Adrenal gland (tissue), 12 donors: ENCODE data around the gene ADGRB2. TPM values are rescaled to one million over a fixed set of nuclear protein-coding genes. Genes with fewer than 3 reads are reported as not detected.
"Not testable (repeated sequence)": the region's sequence is repeated elsewhere in the genome, so short reads cannot be mapped to it uniquely, and the experiment has no call there.

ENCODE experiments used
- DNase-seq, 7 donors: peaks; one replicate each; pipeline ENCODE4 v3.0.0-alpha.2; 2019 to 2020
- H3K27ac ChIP-seq, 5 donors: fragments of 200-600 bp; sonication (generic) in 4 of 5; 1 replicate in 3 of 5; 2 replicates in 2 of 5; pipeline versions ENCODE4 v1.5.1 to v1.8.0; 2016 to 2020; ENCODE audit warnings: mild to moderate bottlenecking in 1 of 5
- H3K27me3 ChIP-seq: fragments of 200-600 bp; 2 replicates; pipeline ENCODE4 v1.8.0; 2021
- H3K36me3 ChIP-seq, 2 donors: fragments of 200-600 bp; replicated peaks in 1 of 2; 1 replicate in 1 of 2; 2 replicates in 1 of 2; pipeline versions ENCODE4 v1.5.1 to v1.8.0; 2018 to 2022
- H3K4me1 ChIP-seq, 2 donors: fragments of 200-600 bp; replicated peaks in 1 of 2; 1 replicate in 1 of 2; 2 replicates in 1 of 2; pipeline versions ENCODE4 v1.5.1 to v1.8.0; 2018 to 2021
- H3K4me3 ChIP-seq, 4 donors: fragments of 200-600 bp; sonication (generic) in 3 of 4; one replicate each; pipeline ENCODE4 v1.5.1; 2016 to 2018
- H3K9me3 ChIP-seq, 3 donors: fragments of 200-600 bp; sonication (generic) in 1 of 3; replicated peaks in 1 of 3; 1 replicate in 2 of 3; 2 replicates in 1 of 3; pipeline versions ENCODE4 v1.5.1 to v1.8.0; 2016 to 2021
- CTCF ChIP-seq, 6 experiments: fragments of 450-650 bp in 4 of 6; fragments of 200-600 bp in 2 of 6; sonication (generic) in 1 of 6; IDR thresholded peaks; 1 replicate in 5 of 6; 2 replicates in 1 of 6; pipeline versions ENCODE4 v1.5.1 to v1.8.0; 2016 to 2021; ENCODE audit warnings: antibody characterized with exemption in 6 of 6, mild to moderate bottlenecking in 2 of 6, moderate library complexity in 1 of 6
- POLR2A ChIP-seq, 2 donors: fragments of 450-650 bp; IDR thresholded peaks; one replicate each; pipeline ENCODE4 v1.6.1; 2017; ENCODE audit warnings: antibody characterized with exemption in 2 of 2, mild to moderate bottlenecking in 2 of 2, moderate library complexity in 1 of 2
- WGBS, 4 donors: extraction: QIAGEN DNeasy Blood & Tissue Kit in 2 of 4; methylation state at CpG; one replicate each; pipeline versions ENCODE4 v1.1.5 to v1.1.7; 2013 to 2017; 5-methylcytosine and 5-hydroxymethylcytosine counted together
- intact Hi-C, 2 donors: fragments of 100-400 bp; cut with DNase I; formaldehyde crosslinking; loops; one replicate each; pipeline versions ENCODE4 v1.14.1 to v1.15.0; 2022 to 2023
- polyA plus RNA-seq, 3 donors: library from polyadenylated mRNA; stranded (reverse); fragments of 200-250 nt in 2 of 3; fragments of 350-450 nt in 1 of 3; fragmentation: Illumina TruSeq in 1 of 3; extraction: RNeasy Lipid Tissue Mini Kit (QIAGEN cat#74804) in 1 of 3; gene quantifications; one replicate each; pipeline ENCODE4 v1.2.3, GENCODE V29; 2013 to 2014
- total RNA-seq, 9 donors: library from RNA; depleted of rRNA in 4 of 9; stranded (reverse); fragments of >200 nt in 4 of 9; fragments of 120-200 nt in 1 of 9; fragmentation: NEBNext Ultra II Directional in 1 of 9; extraction: Animal tissue kit (Norgen Biotek cat#: 25700) in 1 of 9; gene quantifications; one replicate each; pipeline versions ENCODE4 v1.1.0 to v1.2.4, GENCODE V29; 2013 to 2023
- donor health status: healthy with polysubstance abuse.
- donor health status: Bipolar disorder and iron deficiency.
- donor health status: DM: yes; HTN: yes; CAD: no.
- donor health status: DM: no; HTN: no; CAD: no.
- donor health status: DM: no; HTN: no; CAD: no.
- donor health status: DM: yes; HTN: yes; CAD: no.

Gene ADGRB2
- total and polyA plus RNA-seq, 12 donors = 1.8 to 57.3 (median 5.1) TPM

- intact Hi-C loops = no loop called here
- WGBS, 4 donors = 67 to 76% (median 70%) methylated on average over 11 of the region's 11 CpGs
- DNase-seq = no peak
- H3K36me3 ChIP-seq = no peaks in the 10 kb centered on the region
- TF ChIP-seq POLR2A (IDR thresholded peaks at IDR 0.05) (no peak), CTCF (IDR thresholded peaks at IDR 0.05) (no peak)
- no peaks in the 10 kb centered on the region for H3K9me3 ChIP-seq
- H3K27me3 ChIP-seq = no peaks in the 10 kb centered on the region
- H3K4me3 ChIP-seq = no peak overlapping the region
- peaks cover 5 to 20% of the 10 kb centered on the region in 2 donors for H3K4me1 ChIP-seq
- H3K27ac ChIP-seq = no peak overlapping the region
Observed at GRCh38 chr1:31708324-31708723, 55.8 kb downstream of the ADGRB2 start.

GRCh38 chr1:31707711-31708110, 56.4 kb downstream of the ADGRB2 start:
- intact Hi-C loops = no loop called here
- H3K4me3 ChIP-seq = no peak overlapping the region
- 42 to 49% (median 46%) methylated on average over 5 of the region's 5 CpGs for WGBS, 4 donors
- H3K4me1 ChIP-seq = peaks cover 5 to 14% of the 10 kb centered on the region in 2 donors
- DNase-seq = no peak
- TF ChIP-seq CTCF (IDR thresholded peaks at IDR 0.05) = no peak
- H3K27me3 ChIP-seq = no peaks in the 10 kb centered on the region
- no peaks in the 10 kb centered on the region for H3K36me3 ChIP-seq
- H3K9me3 ChIP-seq = no peaks in the 10 kb centered on the region
- no peak overlapping the region for H3K27ac ChIP-seq

- DNase-seq, H3K27ac ChIP-seq, H3K4me1 ChIP-seq, H3K4me3 ChIP-seq, H3K9me3 ChIP-seq, H3K36me3 ChIP-seq, intact Hi-C loops, H3K27me3 ChIP-seq: not testable (repeated sequence)
- 76 to 90% (median 82%) methylated on average over 4 of the region's 4 CpGs for WGBS, 4 donors
Observed at GRCh38 chr1:31707059-31707600, 57.0 kb downstream of the ADGRB2 start.

- TF ChIP-seq POLR2A (IDR thresholded peaks at IDR 0.05) = no peak
- TF ChIP-seq CTCF (IDR thresholded peaks at IDR 0.05) = no peak
- Histone ChIP-seq H3K9me3 (no peaks in the 10 kb centered on the region), H3K4me3 (no peak overlapping the region), H3K4me1 (peaks cover 1 to 8% of the 10 kb centered on the region in 2 donors), H3K36me3 (no peaks in the 10 kb centered on the region), H3K27ac (no peak overlapping the region), H3K27me3 (no peaks in the 10 kb centered on the region)
- WGBS, 4 donors = 73 to 83% (median 82%) methylated on average over 10 to 15 of the region's 15 CpGs
- DNase-seq = no peak
- intact Hi-C loops = no loop called here
Observed at GRCh38 chr1:31706384-31707058, 57.6 kb downstream of the ADGRB2 start.
